ENCODE data around the gene VPS4A.
"Not testable (repeated sequence)": the region's sequence is repeated elsewhere in the genome, so short reads cannot be mapped to it uniquely, and the experiment has no call there.

VPS4A gene

GRCh38 chr16:69310653-69311532 lies at the start of gene VPS4A:
Gene VPS4A (plus strand): TSS chr16:69311350. CDS start chr16:69311512, 162 bp downstream.
- peak; percentile 94 for DNase-seq (ENCODE audit: low read depth)

- DNase-seq (ENCODE audit: low read depth): no peak
These were observed 44.7 kb upstream of the VPS4A start for GRCh38 chr16:69266334-69267063.

- no peak for DNase-seq (ENCODE audit: low read depth)
These were observed 43.5 kb upstream of the VPS4A start for GRCh38 chr16:69267633-69268032.

GRCh38 chr16:69270395-69270794 lies 40.8 kb upstream of the VPS4A start:
- DNase-seq (ENCODE audit: low read depth): no peak

- no peak for DNase-seq (ENCODE audit: low read depth)
These were observed 40.3 kb upstream of the VPS4A start for GRCh38 chr16:69270831-69271230.

- DNase-seq (ENCODE audit: low read depth): no peak
These were observed 38.1 kb upstream of the VPS4A start for GRCh38 chr16:69273009-69273408.

- DNase-seq (ENCODE audit: low read depth): no peak
These were observed 36.4 kb upstream of the VPS4A start for GRCh38 chr16:69274699-69275235.

GRCh38 chr16:69276148-69277115 lies 34.7 kb upstream of the VPS4A start:
- no peak for DNase-seq (ENCODE audit: low read depth)

- DNase-seq (ENCODE audit: low read depth): no peak
These were observed 33.7 kb upstream of the VPS4A start for GRCh38 chr16:69277413-69277812.

- no peak for DNase-seq (ENCODE audit: low read depth)
These were observed 27.3 kb upstream of the VPS4A start for GRCh38 chr16:69283851-69284250.

- DNase-seq (ENCODE audit: low read depth): no peak
These were observed 25.9 kb upstream of the VPS4A start for GRCh38 chr16:69285240-69285639.

GRCh38 chr16:69286941-69287713 lies 24.0 kb upstream of the VPS4A start:
- DNase-seq (ENCODE audit: low read depth): peak; percentile 43

- DNase-seq (ENCODE audit: low read depth): not testable (repeated sequence)
These were observed 19.5 kb upstream of the VPS4A start for GRCh38 chr16:69291657-69292056.

GRCh38 chr16:69293401-69293800 lies 17.7 kb upstream of the VPS4A start:
- DNase-seq (ENCODE audit: low read depth): no peak

GRCh38 chr16:69294051-69294450 lies 17.1 kb upstream of the VPS4A start:
- DNase-seq (ENCODE audit: low read depth): no peak

GRCh38 chr16:69296771-69297170 lies 14.4 kb upstream of the VPS4A start:
- not testable (repeated sequence) for DNase-seq (ENCODE audit: low read depth)

- no peak for DNase-seq (ENCODE audit: low read depth)
These were observed 12.9 kb upstream of the VPS4A start for GRCh38 chr16:69298261-69298660.

- DNase-seq (ENCODE audit: low read depth): no peak
These were observed 10.0 kb upstream of the VPS4A start for GRCh38 chr16:69301187-69301586.

- DNase-seq (ENCODE audit: low read depth): no peak
These were observed 9.3 kb upstream of the VPS4A start for GRCh38 chr16:69301861-69302260.

GRCh38 chr16:69302301-69302700 lies 8.8 kb upstream of the VPS4A start:
- no peak for DNase-seq (ENCODE audit: low read depth)

- no peak for DNase-seq (ENCODE audit: low read depth)
These were observed 5.1 kb upstream of the VPS4A start for GRCh38 chr16:69306031-69306430.
